CD4-positive, alpha-beta T cell treated with Interleukin-2 at 100 ng/mL for 4 hours (primary cell): Measurements from ENCODE around the gene HS3ST3B1.

Experiments
- DNase-seq: peaks from one replicate; pipeline ENCODE4 v3.0.0-alpha.2; 2020; ENCODE audit warnings: low spot score

The HS3ST3B1 gene

GRCh38 chr17:14354807-14355206 lies 53.9 kb downstream of the HS3ST3B1 start:
- no peak for DNase-seq

- no peak for DNase-seq
Measured at GRCh38 chr17:14355556-14355955, 54.7 kb downstream of the HS3ST3B1 start.

GRCh38 chr17:14359163-14360020 lies 58.5 kb downstream of the HS3ST3B1 start:
- peak; percentile 48 for DNase-seq

- no peak for DNase-seq
Measured at GRCh38 chr17:14360856-14361255, 60.0 kb downstream of the HS3ST3B1 start.

GRCh38 chr17:14361470-14361869 lies 60.6 kb downstream of the HS3ST3B1 start:
- DNase-seq = no peak

GRCh38 chr17:14361945-14362508 lies 61.1 kb downstream of the HS3ST3B1 start:
- DNase-seq = no peak

GRCh38 chr17:14366199-14366598 lies 65.3 kb downstream of the HS3ST3B1 start:
- DNase-seq = no peak

GRCh38 chr17:14372461-14372860 lies 71.6 kb downstream of the HS3ST3B1 start:
- DNase-seq = no peak

GRCh38 chr17:14372905-14373613 lies 72.2 kb downstream of the HS3ST3B1 start:
- no peak for DNase-seq

GRCh38 chr17:14373614-14374259 lies 72.9 kb downstream of the HS3ST3B1 start:
- no peak for DNase-seq

- DNase-seq = no peak
Measured at GRCh38 chr17:14374268-14374667, 73.4 kb downstream of the HS3ST3B1 start.

- no peak for DNase-seq
Measured at GRCh38 chr17:14376666-14377065, 75.8 kb downstream of the HS3ST3B1 start.

- DNase-seq = no peak
Measured at GRCh38 chr17:14381606-14382005, 80.7 kb downstream of the HS3ST3B1 start.

- no peak for DNase-seq
Measured at GRCh38 chr17:14387036-14387435, 86.2 kb downstream of the HS3ST3B1 start.

GRCh38 chr17:14389681-14390080 lies 88.8 kb downstream of the HS3ST3B1 start:
- DNase-seq = no peak

- no peak for DNase-seq
Measured at GRCh38 chr17:14393723-14394122, 92.8 kb downstream of the HS3ST3B1 start.

GRCh38 chr17:14395255-14395654 lies 94.4 kb downstream of the HS3ST3B1 start:
- DNase-seq = no peak

- DNase-seq = peak; percentile 4
Measured at GRCh38 chr17:14396547-14396946, 95.7 kb downstream of the HS3ST3B1 start.

GRCh38 chr17:14398766-14399165 lies 97.9 kb downstream of the HS3ST3B1 start:
- no peak for DNase-seq
